Erythroblast (primary cell): Measurements from ENCODE around the gene ARL5B.

Experiments
- GATA1 ChIP-seq: IDR thresholded peaks from 2 replicates; pipeline ENCODE4 v1.6.1; 2011; ENCODE audit warnings: low read depth, mild to moderate bottlenecking, control low read depth, low read length, moderate library complexity
- POLR2A ChIP-seq: IDR thresholded peaks from 2 replicates; pipeline ENCODE4 v1.6.1; 2011; ENCODE audit warnings: mild to moderate bottlenecking, low read length

- no peak for TF ChIP-seq POLR2A
- TF ChIP-seq GATA1 = no peak
Observed at GRCh38 chr10:18683427-18683826, 24.2 kb downstream of the ARL5B start.
